Measurements from ENCODE around the gene ZBTB38. TPM values are rescaled to one million over a fixed set of nuclear protein-coding genes. Genes with fewer than 3 reads are reported as not detected.

ZBTB38 gene
- total RNA-seq, 1 donor from 2014 or later: 41.8 TPM

GRCh38 chr3:141382571-141382970 is 14.3 kb downstream of the ZBTB38 start:
- DNase-seq (ENCODE audit: extremely low spot score, unreplicated experiment): no peak
- Mint-ChIP-seq H3K4me3 (ENCODE audit: unreplicated experiment) (no peak overlapping the region), H3K27ac (ENCODE audit: unreplicated experiment) (no peak overlapping the region), H3K36me3 (ENCODE audit: unreplicated experiment) (peaks cover 7% of the 10 kb centered on the region), H3K4me1 (ENCODE audit: unreplicated experiment) (peaks cover 41% of the 10 kb centered on the region), H3K9me3 (ENCODE audit: unreplicated experiment) (no peaks in the 10 kb centered on the region), H3K27me3 (ENCODE audit: unreplicated experiment) (no peaks in the 10 kb centered on the region)
- TF ChIP-seq CTCF (IDR thresholded peaks at IDR 0.05): no peak

- no peaks in the 10 kb centered on the region for H3K9me3 Mint-ChIP-seq (ENCODE audit: unreplicated experiment)
- no peak for TF ChIP-seq CTCF (IDR thresholded peaks at IDR 0.05)
- no peaks in the 10 kb centered on the region for H3K27me3 Mint-ChIP-seq (ENCODE audit: unreplicated experiment)
- H3K27ac Mint-ChIP-seq (ENCODE audit: unreplicated experiment): peak overlapping the region; percentile 54
- H3K4me1 Mint-ChIP-seq (ENCODE audit: unreplicated experiment): peaks cover 42% of the 10 kb centered on the region
- no peak for DNase-seq (ENCODE audit: extremely low spot score, unreplicated experiment)
- no peak overlapping the region for H3K4me3 Mint-ChIP-seq (ENCODE audit: unreplicated experiment)
- H3K36me3 Mint-ChIP-seq (ENCODE audit: unreplicated experiment): peaks cover 5% of the 10 kb centered on the region
Measured at GRCh38 chr3:141383555-141384129, 15.3 kb downstream of the ZBTB38 start.

GRCh38 chr3:141384157-141384556 is 15.9 kb downstream of the ZBTB38 start:
- no peaks in the 10 kb centered on the region for H3K9me3 Mint-ChIP-seq (ENCODE audit: unreplicated experiment)
- no peak for DNase-seq (ENCODE audit: extremely low spot score, unreplicated experiment)
- no peaks in the 10 kb centered on the region for H3K27me3 Mint-ChIP-seq (ENCODE audit: unreplicated experiment)
- peak overlapping the region; percentile 54 for H3K27ac Mint-ChIP-seq (ENCODE audit: unreplicated experiment)
- peaks cover 47% of the 10 kb centered on the region for H3K4me1 Mint-ChIP-seq (ENCODE audit: unreplicated experiment)
- no peak for TF ChIP-seq CTCF (IDR thresholded peaks at IDR 0.05)
- peaks cover 5% of the 10 kb centered on the region for H3K36me3 Mint-ChIP-seq (ENCODE audit: unreplicated experiment)
- H3K4me3 Mint-ChIP-seq (ENCODE audit: unreplicated experiment): no peak overlapping the region

- Mint-ChIP-seq H3K9me3 (ENCODE audit: unreplicated experiment) (no peaks in the 10 kb centered on the region), H3K4me3 (ENCODE audit: unreplicated experiment) (no peak overlapping the region), H3K27me3 (ENCODE audit: unreplicated experiment) (no peaks in the 10 kb centered on the region), H3K36me3 (ENCODE audit: unreplicated experiment) (peaks cover 5% of the 10 kb centered on the region), H3K4me1 (ENCODE audit: unreplicated experiment) (peaks cover 51% of the 10 kb centered on the region), H3K27ac (ENCODE audit: unreplicated experiment) (no peak overlapping the region)
- no peak for DNase-seq (ENCODE audit: extremely low spot score, unreplicated experiment)
- no peak for TF ChIP-seq CTCF (IDR thresholded peaks at IDR 0.05)
Measured at GRCh38 chr3:141384575-141384974, 16.3 kb downstream of the ZBTB38 start.

- H3K4me3 Mint-ChIP-seq (ENCODE audit: unreplicated experiment): no peak overlapping the region
- H3K4me1 Mint-ChIP-seq (ENCODE audit: unreplicated experiment): peaks cover 54% of the 10 kb centered on the region
- H3K9me3 Mint-ChIP-seq (ENCODE audit: unreplicated experiment): no peaks in the 10 kb centered on the region
- no peak for TF ChIP-seq CTCF (IDR thresholded peaks at IDR 0.05)
- H3K27me3 Mint-ChIP-seq (ENCODE audit: unreplicated experiment): no peaks in the 10 kb centered on the region
- DNase-seq (ENCODE audit: extremely low spot score, unreplicated experiment): no peak
- peaks cover 5% of the 10 kb centered on the region for H3K36me3 Mint-ChIP-seq (ENCODE audit: unreplicated experiment)
- no peak overlapping the region for H3K27ac Mint-ChIP-seq (ENCODE audit: unreplicated experiment)
Measured at GRCh38 chr3:141385406-141386125, 17.3 kb downstream of the ZBTB38 start.

Data from osteocyte (in vitro differentiated cells).